Bronchial epithelial cell (primary cell): ENCODE results near the gene ZNF680. TPM values are rescaled to one million over a fixed set of nuclear protein-coding genes. Genes with fewer than 3 reads are reported as not detected.
"Not testable (repeated sequence)": the region's sequence is repeated elsewhere in the genome, so short reads cannot be mapped to it uniquely, and the experiment has no call there.

Experiments used
- DNase-seq: peaks from one replicate; pipeline ENCODE4 v3.0.0-alpha.2; 2010; ENCODE audit warnings: low read depth
- FAIRE-seq: peaks from 2 replicates; lab custom pipeline; 2011; peaks lifted over from hg19 to GRCh38; lab: Jason Lieb, UNC
- H3K27me3 ChIP-seq: 2 replicates; pipeline ENCODE4 v1.5.1; 2011; ENCODE audit warnings: low read length; ENCODE audit not compliant: control insufficient read depth, insufficient read depth
- H3K36me3 ChIP-seq: 2 replicates; pipeline ENCODE4 v1.5.1; 2011; ENCODE audit warnings: low read length; ENCODE audit not compliant: control insufficient read depth, insufficient read depth
- H3K4me3 ChIP-seq: 2 replicates; pipeline ENCODE4 v1.5.1; 2011; ENCODE audit warnings: mild to moderate bottlenecking, low read depth, low read length, control low read depth
- CTCF ChIP-seq: IDR thresholded peaks from 2 replicates; pipeline ENCODE4 v1.5.1; 2011; ENCODE audit warnings: mild to moderate bottlenecking, moderate library complexity, low read length, control low read depth, inconsistent platforms; ENCODE audit not compliant: insufficient read depth, severe bottlenecking
- total RNA-seq: library from RNA; depleted of rRNA; stranded (reverse); fragments of >200 nt; gene quantifications from 2 replicates; pipeline ENCODE4 v1.2.1, GENCODE V29; 2014

The ZNF680 gene
- total RNA-seq, 1 donor from 2014 or later, result 10.3 TPM

- FAIRE-seq (no peak), DNase-seq (peak; percentile 35)
- TF ChIP-seq CTCF, result no peak
These were observed 3.7 kb downstream of the ZNF680 start for GRCh38 chr7:64559206-64559605.

GRCh38 chr7:64558781-64559180 lies 4.1 kb downstream of the ZNF680 start:
- no peak for TF ChIP-seq CTCF
- Histone ChIP-seq H3K36me3 (no peaks in the 10 kb centered on the region), H3K4me3 (no peak overlapping the region), H3K27me3 (no peaks in the 10 kb centered on the region)
- DNase-seq (no peak), FAIRE-seq (no peak)

More at GRCh38 chr7:64559206-64559605, 3.7 kb downstream of the ZNF680 start:
- Histone ChIP-seq H3K27me3 (no peaks in the 10 kb centered on the region), H3K36me3 (no peaks in the 10 kb centered on the region), H3K4me3 (no peak overlapping the region)

GRCh38 chr7:64558323-64558705 lies 4.6 kb downstream of the ZNF680 start:
- no peaks in the 10 kb centered on the region for H3K27me3 ChIP-seq
- no peak overlapping the region for H3K4me3 ChIP-seq
- FAIRE-seq, result no peak
- TF ChIP-seq CTCF, result no peak
- no peaks in the 10 kb centered on the region for H3K36me3 ChIP-seq
- DNase-seq, result no peak

- no peak for FAIRE-seq
- Histone ChIP-seq H3K36me3 (no peaks in the 10 kb centered on the region), H3K4me3 (no peak overlapping the region), H3K27me3 (no peaks in the 10 kb centered on the region)
- no peak for DNase-seq
- no peak for TF ChIP-seq CTCF
These were observed 5.1 kb downstream of the ZNF680 start for GRCh38 chr7:64557601-64558322.

GRCh38 chr7:64555046-64555445 lies 7.8 kb downstream of the ZNF680 start:
- Histone ChIP-seq H3K4me3 (no peak overlapping the region), H3K36me3 (peaks cover 2% of the 10 kb centered on the region), H3K27me3 (no peaks in the 10 kb centered on the region)
- no peak for DNase-seq
- FAIRE-seq, result no peak
- no peak for TF ChIP-seq CTCF

- not testable (repeated sequence) for H3K4me3 ChIP-seq, H3K36me3 ChIP-seq, DNase-seq, H3K27me3 ChIP-seq, FAIRE-seq
These were observed 8.7 kb downstream of the ZNF680 start for GRCh38 chr7:64554188-64554587.
